Body of pancreas (tissue), 4 donors: Measurements from ENCODE around the gene RET. TPM values are rescaled to one million over a fixed set of nuclear protein-coding genes. Genes with fewer than 3 reads are reported as not detected.

Experiments
- ATAC-seq: fragments of 150-250 bp; one replicate; pipeline ENCODE4 v1.9.1; 2016
- DNase-seq, 4 donors: peaks; one replicate each; pipeline ENCODE4 v3.0.0-alpha.2; 2019
- H3K27ac ChIP-seq, 4 donors: fragments of 200-600 bp; sonication (generic); 1 replicate in 3 of 4; 2 replicates in 1 of 4; pipeline versions ENCODE4 v1.5.1 to v1.6.1; 2016 to 2019; ENCODE audit warnings: mild to moderate bottlenecking in 1 of 4, mixed read lengths in 1 of 4, moderate library complexity in 1 of 4
- H3K27me3 ChIP-seq, 2 donors: fragments of 200-600 bp; sonication (generic); one replicate each; pipeline ENCODE4 v1.6.0; 2016; ENCODE audit warnings: mild to moderate bottlenecking in 1 of 2
- H3K36me3 ChIP-seq, 2 donors: fragments of 200-600 bp; sonication (generic); replicated peaks in 1 of 2; 2 replicates each; pipeline ENCODE4 v1.5.1; 2016; ENCODE audit warnings: low read depth in 2 of 2; ENCODE audit not compliant: insufficient read depth in 1 of 2
- H3K4me1 ChIP-seq: fragments of 200-600 bp; sonication (generic); one replicate; pipeline ENCODE4 v1.6.0; 2016
- H3K4me3 ChIP-seq, 2 donors: fragments of 200-600 bp; sonication (generic); 1 replicate in 1 of 2; 2 replicates in 1 of 2; pipeline ENCODE4 v1.5.1; 2016 to 2019
- H3K9me3 ChIP-seq, 3 donors: fragments of 200-600 bp; sonication (generic); 1 replicate in 2 of 3; 2 replicates in 1 of 3; pipeline ENCODE4 v1.5.1; 2016
- POLR2A ChIP-seq, 3 donors: fragments of 450-650 bp; IDR thresholded peaks; one replicate each; pipeline ENCODE4 v1.6.1; 2016; ENCODE audit warnings: antibody characterized with exemption in 3 of 3, mild to moderate bottlenecking in 2 of 3
- WGBS, 2 donors: methylation state at CpG; one replicate each; pipeline ENCODE4 v1.1.5; 2017; 5-methylcytosine and 5-hydroxymethylcytosine counted together
- intact Hi-C: fragments of 100-400 bp; cut with DNase I; formaldehyde crosslinking; loops from one replicate; pipeline ENCODE4 v1.15.1; 2023
- total RNA-seq, 2 donors: library from RNA; depleted of rRNA; stranded (reverse); fragments of >200 nt; gene quantifications; one replicate each; pipeline ENCODE4 v1.1.0, GENCODE V29; 2016
- TF ChIP-seq, protein P1 (sequence below), 7 experiments: fragments of 450-650 bp in 4 of 7; fragments of 200-600 bp in 3 of 7; sonication (generic) in 3 of 7; IDR thresholded peaks; one replicate each; pipeline ENCODE4 v1.5.1; 2016 to 2019; ENCODE audit warnings: antibody characterized with exemption in 7 of 7

RET gene
- total RNA-seq, 2 donors from 2014 or later, result 0.78 to 1.6 TPM

- H3K4me3 ChIP-seq, result no peak overlapping the region
- DNase-seq, result no peak
- intact Hi-C loops, result no loop called here
- H3K36me3 ChIP-seq, result no peaks in the 10 kb centered on the region
- TF ChIP-seq, protein P1, sequence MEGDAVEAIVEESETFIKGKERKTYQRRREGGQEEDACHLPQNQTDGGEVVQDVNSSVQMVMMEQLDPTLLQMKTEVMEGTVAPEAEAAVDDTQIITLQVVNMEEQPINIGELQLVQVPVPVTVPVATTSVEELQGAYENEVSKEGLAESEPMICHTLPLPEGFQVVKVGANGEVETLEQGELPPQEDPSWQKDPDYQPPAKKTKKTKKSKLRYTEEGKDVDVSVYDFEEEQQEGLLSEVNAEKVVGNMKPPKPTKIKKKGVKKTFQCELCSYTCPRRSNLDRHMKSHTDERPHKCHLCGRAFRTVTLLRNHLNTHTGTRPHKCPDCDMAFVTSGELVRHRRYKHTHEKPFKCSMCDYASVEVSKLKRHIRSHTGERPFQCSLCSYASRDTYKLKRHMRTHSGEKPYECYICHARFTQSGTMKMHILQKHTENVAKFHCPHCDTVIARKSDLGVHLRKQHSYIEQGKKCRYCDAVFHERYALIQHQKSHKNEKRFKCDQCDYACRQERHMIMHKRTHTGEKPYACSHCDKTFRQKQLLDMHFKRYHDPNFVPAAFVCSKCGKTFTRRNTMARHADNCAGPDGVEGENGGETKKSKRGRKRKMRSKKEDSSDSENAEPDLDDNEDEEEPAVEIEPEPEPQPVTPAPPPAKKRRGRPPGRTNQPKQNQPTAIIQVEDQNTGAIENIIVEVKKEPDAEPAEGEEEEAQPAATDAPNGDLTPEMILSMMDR (IDR thresholded peaks at IDR 0.05), result no peak
- TF ChIP-seq POLR2A (IDR thresholded peaks at IDR 0.05), result no peak
- H3K27ac ChIP-seq, result no peak overlapping the region
- no peaks in the 10 kb centered on the region for H3K4me1 ChIP-seq
- H3K27me3 ChIP-seq, result no peaks in the 10 kb centered on the region
- no peaks in the 10 kb centered on the region for H3K9me3 ChIP-seq
- no peak for ATAC-seq
- WGBS, 2 donors, result 89 to 91% methylated on average over 4 to 10 of the region's 10 CpGs
Measured at GRCh38 chr10:43089519-43089918, 12.7 kb downstream of the RET start.

DNA sequence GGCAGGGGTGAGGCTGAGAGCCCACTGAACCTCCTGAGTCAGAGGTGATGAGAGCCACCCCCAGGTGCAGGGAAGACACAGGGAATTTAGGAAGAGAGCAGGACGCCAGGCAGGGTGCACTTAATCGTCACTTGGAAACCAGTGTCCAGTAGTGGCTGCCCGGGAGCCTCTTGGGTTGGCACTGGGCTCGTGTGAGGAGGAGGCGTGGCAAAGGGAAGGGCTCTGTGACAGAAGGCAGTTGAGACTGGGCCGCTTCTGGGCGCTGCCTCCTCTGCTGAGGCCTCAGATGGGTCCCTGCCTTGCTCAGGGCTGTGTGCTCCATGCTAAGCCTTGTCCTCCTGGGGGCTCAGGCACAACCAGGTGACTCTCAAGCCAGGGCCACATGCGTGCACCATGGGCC lies 13.3 kb downstream of the RET start:
- H3K27ac ChIP-seq, result no peak overlapping the region
- H3K27me3 ChIP-seq, result no peaks in the 10 kb centered on the region
- 52 to 80% methylated on average over 8 of the region's 8 CpGs for WGBS, 2 donors
- ATAC-seq, result no peak
- intact Hi-C loops, result no loop called here
- DNase-seq, result peak in 2 of 4 donors; percentile 44 to 54
- no peaks in the 10 kb centered on the region for H3K36me3 ChIP-seq
- no peak overlapping the region for H3K4me3 ChIP-seq
- TF ChIP-seq, protein P1 (IDR thresholded peaks at IDR 0.05), result no peak
- no peak for TF ChIP-seq POLR2A (IDR thresholded peaks at IDR 0.05)
- H3K9me3 ChIP-seq, result no peaks in the 10 kb centered on the region
- H3K4me1 ChIP-seq, result no peaks in the 10 kb centered on the region

DNA sequence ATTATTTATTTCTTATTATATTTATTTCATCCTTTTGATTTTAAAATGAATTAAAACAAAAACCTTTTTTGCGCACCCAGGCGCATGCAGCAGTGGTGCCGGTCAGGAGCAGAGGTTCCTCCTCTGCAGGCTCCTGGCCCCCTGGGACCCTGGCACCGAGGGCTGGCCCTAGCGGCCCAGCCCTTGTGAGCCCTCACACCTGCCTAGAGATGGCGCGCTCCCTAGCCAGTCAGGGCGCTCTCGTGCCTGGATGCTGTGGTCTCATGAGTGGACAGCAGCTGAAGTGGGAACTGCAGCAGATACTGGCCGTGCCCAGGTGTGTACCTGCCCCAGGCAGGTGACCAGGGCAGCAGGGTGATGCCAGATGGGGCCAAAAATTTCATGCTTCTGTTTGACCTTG lies 13.8 kb downstream of the RET start:
- no peak for DNase-seq
- H3K27ac ChIP-seq, result no peak overlapping the region
- no peaks in the 10 kb centered on the region for H3K27me3 ChIP-seq
- no peaks in the 10 kb centered on the region for H3K36me3 ChIP-seq
- TF ChIP-seq POLR2A (IDR thresholded peaks at IDR 0.05), result no peak
- TF ChIP-seq, protein P1 (IDR thresholded peaks at IDR 0.05), result no peak
- ATAC-seq, result no peak
- 82 to 90% methylated on average over 5 to 10 of the region's 10 CpGs for WGBS, 2 donors
- no peak overlapping the region for H3K4me3 ChIP-seq
- intact Hi-C loops, result no loop called here
- no peaks in the 10 kb centered on the region for H3K4me1 ChIP-seq
- no peaks in the 10 kb centered on the region for H3K9me3 ChIP-seq

GRCh38 chr10:43091846-43092245 lies 15.0 kb downstream of the RET start:
- no peak overlapping the region for H3K4me3 ChIP-seq
- TF ChIP-seq, protein P1 (IDR thresholded peaks at IDR 0.05), result no peak
- no peak for TF ChIP-seq POLR2A (IDR thresholded peaks at IDR 0.05)
- no peak overlapping the region for H3K27ac ChIP-seq
- H3K4me1 ChIP-seq, result no peaks in the 10 kb centered on the region
- intact Hi-C loops, result no loop called here
- ATAC-seq (no peak), DNase-seq (no peak)
- H3K9me3 ChIP-seq, result no peaks in the 10 kb centered on the region
- no peaks in the 10 kb centered on the region for H3K27me3 ChIP-seq
- no peaks in the 10 kb centered on the region for H3K36me3 ChIP-seq
- WGBS, 2 donors, result 64 to 65% methylated on average over 3 of the region's 3 CpGs

GRCh38 chr10:43093423-43094076 lies 16.7 kb downstream of the RET start:
- H3K36me3 ChIP-seq, result no peaks in the 10 kb centered on the region
- no peaks in the 10 kb centered on the region for H3K27me3 ChIP-seq
- H3K4me3 ChIP-seq, result no peak overlapping the region
- no peaks in the 10 kb centered on the region for H3K9me3 ChIP-seq
- H3K4me1 ChIP-seq, result no peaks in the 10 kb centered on the region
- intact Hi-C loops, result no loop called here
- peak; percentile 27 for ATAC-seq
- no peak overlapping the region for H3K27ac ChIP-seq
- TF ChIP-seq, protein P1 (IDR thresholded peaks at IDR 0.05), result no peak
- TF ChIP-seq POLR2A (IDR thresholded peaks at IDR 0.05), result no peak
- no peak for DNase-seq
- 50 to 51% methylated on average over 12 of the region's 12 CpGs for WGBS, 2 donors
